ENCODE results near the gene SLC6A17.

DNA sequence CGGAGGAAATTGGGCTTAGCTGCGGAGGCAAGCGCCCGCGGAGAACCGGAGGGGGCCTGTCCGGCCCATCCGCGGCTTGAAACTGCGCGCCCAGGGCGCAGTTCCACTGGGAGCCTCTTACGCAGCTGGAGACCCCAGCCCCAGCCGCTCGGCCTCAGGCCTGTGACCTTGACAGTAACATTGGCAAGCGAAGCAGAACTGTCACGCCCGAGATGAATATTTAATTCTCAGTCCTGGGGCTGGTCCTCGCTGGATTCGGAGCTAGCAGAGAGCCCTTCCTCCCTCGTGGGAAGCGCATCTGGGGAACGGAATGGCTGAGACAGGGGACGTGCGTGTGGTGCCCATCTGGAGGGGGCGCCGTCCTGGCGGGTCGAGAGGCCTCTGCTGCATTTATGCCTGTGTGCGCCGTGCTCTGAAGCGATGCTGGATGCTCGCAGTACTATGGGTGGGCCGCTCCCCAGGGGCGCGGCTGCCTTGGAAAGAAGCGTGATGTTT lies 928 bp downstream of the SLC6A17 start:
- TF ChIP-seq, protein P1, sequence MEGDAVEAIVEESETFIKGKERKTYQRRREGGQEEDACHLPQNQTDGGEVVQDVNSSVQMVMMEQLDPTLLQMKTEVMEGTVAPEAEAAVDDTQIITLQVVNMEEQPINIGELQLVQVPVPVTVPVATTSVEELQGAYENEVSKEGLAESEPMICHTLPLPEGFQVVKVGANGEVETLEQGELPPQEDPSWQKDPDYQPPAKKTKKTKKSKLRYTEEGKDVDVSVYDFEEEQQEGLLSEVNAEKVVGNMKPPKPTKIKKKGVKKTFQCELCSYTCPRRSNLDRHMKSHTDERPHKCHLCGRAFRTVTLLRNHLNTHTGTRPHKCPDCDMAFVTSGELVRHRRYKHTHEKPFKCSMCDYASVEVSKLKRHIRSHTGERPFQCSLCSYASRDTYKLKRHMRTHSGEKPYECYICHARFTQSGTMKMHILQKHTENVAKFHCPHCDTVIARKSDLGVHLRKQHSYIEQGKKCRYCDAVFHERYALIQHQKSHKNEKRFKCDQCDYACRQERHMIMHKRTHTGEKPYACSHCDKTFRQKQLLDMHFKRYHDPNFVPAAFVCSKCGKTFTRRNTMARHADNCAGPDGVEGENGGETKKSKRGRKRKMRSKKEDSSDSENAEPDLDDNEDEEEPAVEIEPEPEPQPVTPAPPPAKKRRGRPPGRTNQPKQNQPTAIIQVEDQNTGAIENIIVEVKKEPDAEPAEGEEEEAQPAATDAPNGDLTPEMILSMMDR (IDR thresholded peaks at IDR 0.05; ENCODE audit: insufficient read depth, low read depth, low read length), result no peak
- peak; percentile 40 for TF ChIP-seq EZH2 (IDR thresholded peaks at IDR 0.05; ENCODE audit: insufficient read depth, low read length)

Measured in astrocyte (in vitro differentiated cells and primary cell).